ENCODE results near the gene WDFY3.

Gene WDFY3

GRCh38 chr4:84901740-84902281 is 64.7 kb downstream of the WDFY3 start:
- DNase-seq: no peak

GRCh38 chr4:84901173-84901572 is 65.3 kb downstream of the WDFY3 start:
- no peak for DNase-seq

- DNase-seq: no peak
Measured at GRCh38 chr4:84899616-84900015, 66.9 kb downstream of the WDFY3 start.

- DNase-seq: no peak
Measured at GRCh38 chr4:84897516-84897915, 69.0 kb downstream of the WDFY3 start.

GRCh38 chr4:84895283-84895682 is 71.2 kb downstream of the WDFY3 start:
- no peak for DNase-seq

GRCh38 chr4:84894621-84895020 is 71.9 kb downstream of the WDFY3 start:
- DNase-seq: no peak

GRCh38 chr4:84892950-84893349 is 73.5 kb downstream of the WDFY3 start:
- no peak for DNase-seq

- DNase-seq: no peak
Measured at GRCh38 chr4:84887824-84888223, 78.7 kb downstream of the WDFY3 start.

GRCh38 chr4:84879651-84880200 is 86.8 kb downstream of the WDFY3 start:
- DNase-seq: no peak

GRCh38 chr4:84878546-84878945 is 87.9 kb downstream of the WDFY3 start:
- no peak for DNase-seq

- DNase-seq: no peak
Measured at GRCh38 chr4:84878090-84878489, 88.4 kb downstream of the WDFY3 start.

- no peak for DNase-seq
Measured at GRCh38 chr4:84877051-84877833, 89.2 kb downstream of the WDFY3 start.

GRCh38 chr4:84875636-84876371 is 90.7 kb downstream of the WDFY3 start:
- no peak for DNase-seq

GRCh38 chr4:84874619-84875018 is 91.9 kb downstream of the WDFY3 start:
- no peak for DNase-seq

- no peak for DNase-seq
Measured at GRCh38 chr4:84870398-84871163, 95.9 kb downstream of the WDFY3 start.

GRCh38 chr4:84866295-84866694 is 100.2 kb downstream of the WDFY3 start:
- no peak for DNase-seq

GRCh38 chr4:84865600-84865999 is 100.9 kb downstream of the WDFY3 start:
- no peak for DNase-seq

GRCh38 chr4:84862064-84862463 is 104.4 kb downstream of the WDFY3 start:
- DNase-seq: no peak

- no peak for DNase-seq
Measured at GRCh38 chr4:84857296-84857695, 109.2 kb downstream of the WDFY3 start.

GRCh38 chr4:84856468-84857049 is 109.9 kb downstream of the WDFY3 start:
- DNase-seq: no peak

GRCh38 chr4:84855774-84856173 is 110.7 kb downstream of the WDFY3 start:
- no peak for DNase-seq

GRCh38 chr4:84852081-84852480 is 114.4 kb downstream of the WDFY3 start:
- DNase-seq: no peak
